ENCODE measurements around the gene EBP.
"Not testable (repeated sequence)": the region's sequence is repeated elsewhere in the genome, so short reads cannot be mapped to it uniquely, and the experiment has no call there.

The EBP gene

GRCh38 chrX:48513670-48514069, 7.9 kb upstream of the EBP start:
- Histone ChIP-seq H3K4me3 (ENCODE audit: low read length) (no peak overlapping the region), H3K36me3 (ENCODE audit: control insufficient read depth, insufficient read depth, low read length, severe bottlenecking) (peaks cover 3% of the 10 kb centered on the region)
- no peak for DNase-seq (ENCODE audit: low read depth)

GRCh38 chrX:48514126-48514806, 7.3 kb upstream of the EBP start:
- Histone ChIP-seq H3K27me3 (replicated peaks; ENCODE audit: control insufficient read depth, insufficient read depth, low read length) (no peaks in the 10 kb centered on the region), H3K4me1 (ENCODE audit: control insufficient read depth, insufficient read depth, low read length) (no peaks in the 10 kb centered on the region), H3K4me3 (ENCODE audit: low read length) (no peak overlapping the region), H3K9me3 (ENCODE audit: control insufficient read depth, low read length) (no peaks in the 10 kb centered on the region), H3K36me3 (ENCODE audit: control insufficient read depth, insufficient read depth, low read length, severe bottlenecking) (peaks cover 3% of the 10 kb centered on the region), H3K9ac (ENCODE audit: low read length) (no peak overlapping the region)
- DNase-seq (ENCODE audit: low read depth) = no peak

More at GRCh38 chrX:48513670-48514069, 7.9 kb upstream of the EBP start:
- Histone ChIP-seq H3K9me3 (ENCODE audit: control insufficient read depth, low read length) (no peaks in the 10 kb centered on the region), H3K27me3 (replicated peaks; ENCODE audit: control insufficient read depth, insufficient read depth, low read length) (no peaks in the 10 kb centered on the region), H3K9ac (ENCODE audit: low read length) (no peak overlapping the region), H3K4me1 (ENCODE audit: control insufficient read depth, insufficient read depth, low read length) (no peaks in the 10 kb centered on the region)

GRCh38 chrX:48514868-48515460, 6.6 kb upstream of the EBP start:
- no peak overlapping the region for H3K4me3 ChIP-seq (ENCODE audit: low read length)
- no peaks in the 10 kb centered on the region for H3K27me3 ChIP-seq (replicated peaks; ENCODE audit: control insufficient read depth, insufficient read depth, low read length)
- H3K9ac ChIP-seq (ENCODE audit: low read length) = no peak overlapping the region
- DNase-seq (ENCODE audit: low read depth) = no peak
- H3K36me3 ChIP-seq (ENCODE audit: control insufficient read depth, insufficient read depth, low read length, severe bottlenecking) = peaks cover 3% of the 10 kb centered on the region
- no peaks in the 10 kb centered on the region for H3K4me1 ChIP-seq (ENCODE audit: control insufficient read depth, insufficient read depth, low read length)
- H3K9me3 ChIP-seq (ENCODE audit: control insufficient read depth, low read length) = no peaks in the 10 kb centered on the region

- DNase-seq (ENCODE audit: low read depth) = no peak
- no peaks in the 10 kb centered on the region for H3K27me3 ChIP-seq (replicated peaks; ENCODE audit: control insufficient read depth, insufficient read depth, low read length)
- H3K36me3 ChIP-seq (ENCODE audit: control insufficient read depth, insufficient read depth, low read length, severe bottlenecking) = peaks cover 3% of the 10 kb centered on the region
- no peaks in the 10 kb centered on the region for H3K4me1 ChIP-seq (ENCODE audit: control insufficient read depth, insufficient read depth, low read length)
- no peaks in the 10 kb centered on the region for H3K9me3 ChIP-seq (ENCODE audit: control insufficient read depth, low read length)
- H3K9ac ChIP-seq (ENCODE audit: low read length) = no peak overlapping the region
- H3K4me3 ChIP-seq (ENCODE audit: low read length) = no peak overlapping the region
Measured at GRCh38 chrX:48515842-48516241, 5.8 kb upstream of the EBP start.

GRCh38 chrX:48516285-48516684, 5.3 kb upstream of the EBP start:
- no peak overlapping the region for H3K9ac ChIP-seq (ENCODE audit: low read length)
- no peaks in the 10 kb centered on the region for H3K27me3 ChIP-seq (replicated peaks; ENCODE audit: control insufficient read depth, insufficient read depth, low read length)
- peaks cover 3% of the 10 kb centered on the region for H3K36me3 ChIP-seq (ENCODE audit: control insufficient read depth, insufficient read depth, low read length, severe bottlenecking)
- no peak overlapping the region for H3K4me3 ChIP-seq (ENCODE audit: low read length)
- no peaks in the 10 kb centered on the region for H3K4me1 ChIP-seq (ENCODE audit: control insufficient read depth, insufficient read depth, low read length)
- no peak for DNase-seq (ENCODE audit: low read depth)
- no peaks in the 10 kb centered on the region for H3K9me3 ChIP-seq (ENCODE audit: control insufficient read depth, low read length)

- H3K27me3 ChIP-seq (replicated peaks; ENCODE audit: control insufficient read depth, insufficient read depth, low read length) = no peaks in the 10 kb centered on the region
- no peak overlapping the region for H3K4me3 ChIP-seq (ENCODE audit: low read length)
- no peaks in the 10 kb centered on the region for H3K9me3 ChIP-seq (ENCODE audit: control insufficient read depth, low read length)
- no peak overlapping the region for H3K9ac ChIP-seq (ENCODE audit: low read length)
- peaks cover 3% of the 10 kb centered on the region for H3K36me3 ChIP-seq (ENCODE audit: control insufficient read depth, insufficient read depth, low read length, severe bottlenecking)
- no peak for DNase-seq (ENCODE audit: low read depth)
- H3K4me1 ChIP-seq (ENCODE audit: control insufficient read depth, insufficient read depth, low read length) = no peaks in the 10 kb centered on the region
Measured at GRCh38 chrX:48516987-48517386, 4.6 kb upstream of the EBP start.

- not testable (repeated sequence) for H3K9ac ChIP-seq (ENCODE audit: low read length); H3K27me3 ChIP-seq (replicated peaks; ENCODE audit: control insufficient read depth, insufficient read depth, low read length); H3K4me1 ChIP-seq (ENCODE audit: control insufficient read depth, insufficient read depth, low read length); DNase-seq (ENCODE audit: low read depth); H3K4me3 ChIP-seq (ENCODE audit: low read length); H3K9me3 ChIP-seq (ENCODE audit: control insufficient read depth, low read length); H3K36me3 ChIP-seq (ENCODE audit: control insufficient read depth, insufficient read depth, low read length, severe bottlenecking)
Measured at GRCh38 chrX:48519481-48519880, 2.1 kb upstream of the EBP start.

- Histone ChIP-seq H3K4me1 (ENCODE audit: control insufficient read depth, insufficient read depth, low read length) (peaks cover 3% of the 10 kb centered on the region), H3K9ac (ENCODE audit: low read length) (no peak overlapping the region), H3K36me3 (ENCODE audit: control insufficient read depth, insufficient read depth, low read length, severe bottlenecking) (peaks cover 6% of the 10 kb centered on the region), H3K4me3 (ENCODE audit: low read length) (no peak overlapping the region), H3K27me3 (replicated peaks; ENCODE audit: control insufficient read depth, insufficient read depth, low read length) (no peaks in the 10 kb centered on the region), H3K9me3 (ENCODE audit: control insufficient read depth, low read length) (no peaks in the 10 kb centered on the region)
- DNase-seq (ENCODE audit: low read depth) = no peak
Measured at GRCh38 chrX:48520455-48520854, 1.2 kb upstream of the EBP start.

- no peak for DNase-seq (ENCODE audit: low read depth)
- Histone ChIP-seq H3K36me3 (ENCODE audit: control insufficient read depth, insufficient read depth, low read length, severe bottlenecking) (peaks cover 6% of the 10 kb centered on the region), H3K9ac (ENCODE audit: low read length) (no peak overlapping the region), H3K9me3 (ENCODE audit: control insufficient read depth, low read length) (no peaks in the 10 kb centered on the region), H3K27me3 (replicated peaks; ENCODE audit: control insufficient read depth, insufficient read depth, low read length) (no peaks in the 10 kb centered on the region), H3K4me1 (ENCODE audit: control insufficient read depth, insufficient read depth, low read length) (peaks cover 3% of the 10 kb centered on the region), H3K4me3 (ENCODE audit: low read length) (peak overlapping the region; percentile 66)
Measured at GRCh38 chrX:48520976-48521352, 644 bp upstream of the EBP start.

GRCh38 chrX:48522291-48522690, 683 bp downstream of the EBP start:
- Histone ChIP-seq H3K27me3 (replicated peaks; ENCODE audit: control insufficient read depth, insufficient read depth, low read length) (no peaks in the 10 kb centered on the region), H3K36me3 (ENCODE audit: control insufficient read depth, insufficient read depth, low read length, severe bottlenecking) (peaks cover 13% of the 10 kb centered on the region), H3K4me3 (ENCODE audit: low read length) (peak overlapping the region; percentile 66), H3K9me3 (ENCODE audit: control insufficient read depth, low read length) (no peaks in the 10 kb centered on the region), H3K4me1 (ENCODE audit: control insufficient read depth, insufficient read depth, low read length) (peaks cover 3% of the 10 kb centered on the region), H3K9ac (ENCODE audit: low read length) (peak overlapping the region; percentile 61)
- DNase-seq (ENCODE audit: low read depth) = no peak

GRCh38 chrX:48523682-48524081, 2.1 kb downstream of the EBP start:
- Histone ChIP-seq H3K9ac (ENCODE audit: low read length) (no peak overlapping the region), H3K27me3 (replicated peaks; ENCODE audit: control insufficient read depth, insufficient read depth, low read length) (no peaks in the 10 kb centered on the region), H3K4me3 (ENCODE audit: low read length) (no peak overlapping the region), H3K9me3 (ENCODE audit: control insufficient read depth, low read length) (no peaks in the 10 kb centered on the region), H3K36me3 (ENCODE audit: control insufficient read depth, insufficient read depth, low read length, severe bottlenecking) (peaks cover 27% of the 10 kb centered on the region), H3K4me1 (ENCODE audit: control insufficient read depth, insufficient read depth, low read length) (peaks cover 3% of the 10 kb centered on the region)
- DNase-seq (ENCODE audit: low read depth) = no peak

GRCh38 chrX:48525853-48526252, 4.2 kb downstream of the EBP start:
- not testable (repeated sequence) for H3K4me1 ChIP-seq (ENCODE audit: control insufficient read depth, insufficient read depth, low read length); H3K9ac ChIP-seq (ENCODE audit: low read length); H3K4me3 ChIP-seq (ENCODE audit: low read length); H3K27me3 ChIP-seq (replicated peaks; ENCODE audit: control insufficient read depth, insufficient read depth, low read length); DNase-seq (ENCODE audit: low read depth); H3K9me3 ChIP-seq (ENCODE audit: control insufficient read depth, low read length)
- peaks cover 30% of the 10 kb centered on the region for H3K36me3 ChIP-seq (ENCODE audit: control insufficient read depth, insufficient read depth, low read length, severe bottlenecking)

Measured in adipocyte (in vitro differentiated cells).